HepG2 (cell line): ENCODE results near the gene DNAJA1. TPM values are rescaled to one million over a fixed set of nuclear protein-coding genes. Genes with fewer than 3 reads are reported as not detected.
A peak's percentile ranks its signal among the peaks of the same experiment; 100 is the strongest.

Experiments
- BATF2 ChIP-seq: sonication (generic); formaldehyde crosslinking; IDR thresholded peaks from 2 replicates; pipeline ENCODE4 v1.8.0; 2022; ENCODE audit warnings: mild to moderate bottlenecking, missing genetic modification reagents, moderate library complexity
- CC2D1A ChIP-seq: sonication (generic); formaldehyde crosslinking; IDR thresholded peaks from 2 replicates; pipeline ENCODE4 v1.8.1; 2023; ENCODE audit warnings: mild to moderate bottlenecking, missing genetic modification reagents
- HCFC1 ChIP-seq: fragments of 150-350 bp; IDR thresholded peaks from 2 replicates; pipeline ENCODE4 v1.6.1; 2014; ENCODE audit warnings: low read depth, low read length
- HMGA1 ChIP-seq: sonication (generic); formaldehyde crosslinking; conservative IDR thresholded peaks from 2 replicates; pipeline ENCODE4 v1.4.0; 2020; ENCODE audit warnings: missing genetic modification reagents
- JUN ChIP-seq: sonication (generic); formaldehyde crosslinking; IDR thresholded peaks from 2 replicates; pipeline ENCODE4 v1.4.0; 2020; ENCODE audit warnings: mild to moderate bottlenecking, missing genetic modification reagents
- MTERF4 ChIP-seq: sonication (generic); formaldehyde crosslinking; IDR thresholded peaks from 2 replicates; pipeline ENCODE4 v1.8.0; 2023; ENCODE audit warnings: mild to moderate bottlenecking, missing genetic modification reagents
- NRL ChIP-seq: sonication (generic); formaldehyde crosslinking; IDR thresholded peaks from 2 replicates; pipeline ENCODE4 v1.5.0; 2020; ENCODE audit warnings: missing genetic modification reagents, mild to moderate bottlenecking, moderate library complexity, borderline replicate concordance
- PAWR ChIP-seq: sonication (generic); formaldehyde crosslinking; IDR thresholded peaks from 2 replicates; pipeline ENCODE4 v1.4.0; 2020; ENCODE audit warnings: missing genetic modification reagents, mild to moderate bottlenecking, borderline replicate concordance
- PLRG1 ChIP-seq: fragments of 450-650 bp; conservative IDR thresholded peaks from 2 replicates; pipeline ENCODE4 v1.6.1; 2016
- POLR2G ChIP-seq: fragments of 200-400 bp; formaldehyde crosslinking; IDR thresholded peaks from 2 replicates; pipeline ENCODE4 v1.6.1; 2018; ENCODE audit warnings: mild to moderate bottlenecking, low read depth, low read length, moderate library complexity
- RBM39 ChIP-seq: fragments of 200-400 bp; formaldehyde crosslinking; IDR thresholded peaks from one replicate; pipeline ENCODE4 v1.6.1; 2018; ENCODE audit warnings: antibody characterized with exemption, mild to moderate bottlenecking, low read depth, low read length; ENCODE audit not compliant: poor library complexity, severe bottlenecking
- REL ChIP-seq: sonication (generic); formaldehyde crosslinking; conservative IDR thresholded peaks from 2 replicates; pipeline ENCODE4 v1.8.0; 2022; ENCODE audit warnings: mild to moderate bottlenecking, missing genetic modification reagents, moderate library complexity
- RXRB ChIP-seq: IDR thresholded peaks from 2 replicates; pipeline ENCODE4 v1.6.1; 2016; ENCODE audit warnings: borderline replicate concordance, missing genetic modification reagents, missing compliant biosample characterization
- SRSF4 ChIP-seq: fragments of 200-400 bp; formaldehyde crosslinking; IDR thresholded peaks from one replicate; pipeline ENCODE4 v1.6.1; 2018; ENCODE audit warnings: mild to moderate bottlenecking, low read depth, low read length, moderate library complexity; ENCODE audit not compliant: poor library complexity, severe bottlenecking
- SRY ChIP-seq: sonication (generic); formaldehyde crosslinking; IDR thresholded peaks from 2 replicates; pipeline ENCODE4 v1.8.0; 2022; ENCODE audit warnings: mild to moderate bottlenecking, missing genetic modification reagents
- TBL1XR1 ChIP-seq: fragments of 150-350 bp; IDR thresholded peaks from 2 replicates; pipeline ENCODE4 v1.6.1; 2014; ENCODE audit warnings: borderline replicate concordance, low read length; ENCODE audit not compliant: partially characterized antibody
- ZBED4 ChIP-seq: sonication (generic); formaldehyde crosslinking; IDR thresholded peaks from 2 replicates; pipeline ENCODE4 v1.4.0; 2020; ENCODE audit warnings: missing genetic modification reagents, borderline replicate concordance
- ZFP91 ChIP-seq: sonication (generic); formaldehyde crosslinking; IDR thresholded peaks from 2 replicates; pipeline ENCODE4 v1.9.0; 2022; ENCODE audit warnings: missing genetic modification reagents, mild to moderate bottlenecking, borderline replicate concordance
- ZNF143 ChIP-seq: sonication (generic); formaldehyde crosslinking; IDR thresholded peaks from 2 replicates; pipeline ENCODE4 v1.4.0; 2020; ENCODE audit warnings: missing genetic modification reagents
- ZNF232 ChIP-seq: sonication (generic); formaldehyde crosslinking; IDR thresholded peaks from 2 replicates; pipeline ENCODE4 v1.4.0; 2020; ENCODE audit warnings: missing genetic modification reagents, borderline replicate concordance
- polyA plus RNA-seq, 8 experiments: library from polyadenylated mRNA; depleted of rRNA in 3 of 8; stranded (reverse) in 7 of 8; unstranded in 1 of 8; fragments of >200 nt; fragmentation: Illumina TruSeq in 4 of 8; extraction: Trizol in 4 of 8; gene quantifications; 2 replicates each; pipeline versions ENCODE4 v1.2.1 to v1.2.3, GENCODE V29; 2011 to 2016; ENCODE audit warnings: low read depth in 4 of 8, missing spikeins in 1 of 8, mixed read lengths in 1 of 8; ENCODE audit not compliant: insufficient read depth in 1 of 8
- total RNA-seq, 5 experiments: library from RNA; depleted of rRNA; stranded (reverse); fragments of >200 nt; fragmentation: Illumina TruSeq; extraction: Trizol; gene quantifications; 2 replicates each; pipeline ENCODE4 v1.2.3, GENCODE V29; 2016; ENCODE audit warnings: low read depth in 1 of 5

The DNAJA1 gene
- total and polyA plus RNA-seq, 2 of the 13 experiments (the other 11 are each of a cell fraction or from before 2014, with no cell fraction given), result 95.9 to 306 TPM

GRCh38 chr9:33076046-33077004 lies 51.3 kb downstream of the DNAJA1 start, which contains the start of gene SMU1 (continued):
- TF ChIP-seq MTERF4 (CRISPR knock-in tag), result 0 out of 2 replicates have a peak, but pooled peaks have one; percentile 52
- TF ChIP-seq RBM39, result no peak
- TF ChIP-seq NRL (CRISPR knock-in tag), result peak; percentile 82; the same call in 1 of the 2 replicates
- peak; percentile 71 for TF ChIP-seq RXRB (CRISPR knock-in tag)
- TF ChIP-seq TBL1XR1, result no peak
- TF ChIP-seq ZNF143, result peak; percentile 22; the same call in 1 of the 2 replicates
- no peak for TF ChIP-seq PAWR
- TF ChIP-seq SRSF4, result no peak
- TF ChIP-seq SRY (CRISPR knock-in tag), result peak; percentile 66
- TF ChIP-seq HCFC1, result peak; percentile 58
- no peak for TF ChIP-seq PLRG1
- TF ChIP-seq HMGA1 (CRISPR knock-in tag), result no peak
- TF ChIP-seq POLR2G, result peak; percentile 91
- TF ChIP-seq ZNF232 (CRISPR knock-in tag), result peak; percentile 61; the same call in 1 of the 2 replicates
- 0 out of 2 replicates have a peak, but pooled peaks have one; percentile 2 for TF ChIP-seq REL (CRISPR knock-in tag)
- TF ChIP-seq JUN (CRISPR knock-in tag), result peak; percentile 30; the same call in 1 of the 2 replicates
- TF ChIP-seq ZBED4 (CRISPR knock-in tag), result peak; percentile 45; the same call in 1 of the 2 replicates
- TF ChIP-seq ZFP91, result peak; percentile 92
- no peak for TF ChIP-seq CC2D1A (CRISPR knock-in tag)
- TF ChIP-seq BATF2 (CRISPR knock-in tag), result no peak
